ENCODE data around the gene RBM23. TPM values are rescaled to one million over a fixed set of nuclear protein-coding genes. Genes with fewer than 3 reads are reported as not detected.

Gene RBM23
- total RNA-seq, 1 experiment from 2014 or later = 78.0 TPM

- in situ Hi-C loops (cut with HindIII; ENCODE audit: low sequenced_read_pairs) = no loop called here
- no peak for DNase-seq (ENCODE audit: low spot score)
Observed at GRCh38 chr14:22888662-22889061, 30.3 kb downstream of the RBM23 start.

- no peak for DNase-seq (ENCODE audit: low spot score)
- in situ Hi-C loops (cut with HindIII; ENCODE audit: low sequenced_read_pairs) = no loop called here
Observed at GRCh38 chr14:22887990-22888378, 31.0 kb downstream of the RBM23 start.

- in situ Hi-C loops (cut with HindIII; ENCODE audit: low sequenced_read_pairs) = no loop called here
- DNase-seq (ENCODE audit: low spot score) = peak; percentile 37
Observed at GRCh38 chr14:22887260-22887989, 31.5 kb downstream of the RBM23 start.

- no peak for DNase-seq (ENCODE audit: low spot score)
- in situ Hi-C loops (cut with HindIII; ENCODE audit: low sequenced_read_pairs) = no loop called here
Observed at GRCh38 chr14:22886500-22887259, 32.3 kb downstream of the RBM23 start.

- DNase-seq (ENCODE audit: low spot score) = no peak
- in situ Hi-C loops (cut with HindIII; ENCODE audit: low sequenced_read_pairs) = no loop called here
Observed at GRCh38 chr14:22885975-22886374, 33.0 kb downstream of the RBM23 start.

GRCh38 chr14:22884738-22885523 is 34.0 kb downstream of the RBM23 start:
- in situ Hi-C loops (cut with HindIII; ENCODE audit: low sequenced_read_pairs) = no loop called here
- DNase-seq (ENCODE audit: low spot score) = no peak

GRCh38 chr14:22884076-22884737 is 34.7 kb downstream of the RBM23 start:
- no peak for DNase-seq (ENCODE audit: low spot score)
- in situ Hi-C loops (cut with HindIII; ENCODE audit: low sequenced_read_pairs) = no loop called here

GRCh38 chr14:22883173-22883976 is 35.6 kb downstream of the RBM23 start, which contains the start of gene REM2:
Gene REM2, plus strand, starts transcription at chr14:22883222. Its CDS starts 66 bp downstream, at chr14:22883288.
- peak; percentile 36 for DNase-seq (ENCODE audit: low spot score)
- in situ Hi-C loops (cut with HindIII; ENCODE audit: low sequenced_read_pairs) = no loop called here

GRCh38 chr14:22882529-22883172 is 36.3 kb downstream of the RBM23 start:
- in situ Hi-C loops (cut with HindIII; ENCODE audit: low sequenced_read_pairs) = no loop called here
- DNase-seq (ENCODE audit: low spot score) = peak; percentile 88

- in situ Hi-C loops (cut with HindIII; ENCODE audit: low sequenced_read_pairs) = no loop called here
- DNase-seq (ENCODE audit: low spot score) = no peak
Observed at GRCh38 chr14:22882064-22882463, 36.9 kb downstream of the RBM23 start.

- in situ Hi-C loops (cut with HindIII; ENCODE audit: low sequenced_read_pairs) = no loop called here
- DNase-seq (ENCODE audit: low spot score) = no peak
Observed at GRCh38 chr14:22878271-22879246, 40.4 kb downstream of the RBM23 start.

GRCh38 chr14:22877000-22877501 is 41.9 kb downstream of the RBM23 start:
- in situ Hi-C loops (cut with HindIII; ENCODE audit: low sequenced_read_pairs) = no loop called here
- DNase-seq (ENCODE audit: low spot score) = no peak

GRCh38 chr14:22875748-22876319 is 43.1 kb downstream of the RBM23 start:
- DNase-seq (ENCODE audit: low spot score) = no peak
- in situ Hi-C loops (cut with HindIII; ENCODE audit: low sequenced_read_pairs) = no loop called here

GRCh38 chr14:22875003-22875747 is 43.8 kb downstream of the RBM23 start:
- in situ Hi-C loops (cut with HindIII; ENCODE audit: low sequenced_read_pairs) = no loop called here
- DNase-seq (ENCODE audit: low spot score) = no peak

- in situ Hi-C loops (cut with HindIII; ENCODE audit: low sequenced_read_pairs) = no loop called here
- DNase-seq (ENCODE audit: low spot score) = no peak
Observed at GRCh38 chr14:22872833-22873520, 46.0 kb downstream of the RBM23 start.
